Left colon (tissue), 2 donors: ENCODE results near the gene TTC7B. TPM values are rescaled to one million over a fixed set of nuclear protein-coding genes. Genes with fewer than 3 reads are reported as not detected.
A peak's percentile ranks its signal among the peaks of the same experiment; 100 is the strongest.

Experiments used
- ATAC-seq: fragments of 200-7000 bp; cut with Tn5 transposase; one replicate; pipeline ENCODE4 v1.9.1; 2020; ENCODE audit warnings: mild to moderate bottlenecking, moderate library complexity
- DNase-seq, 2 donors: peaks; one replicate each; pipeline ENCODE4 v3.0.0-alpha.2; 2020
- intact Hi-C, 2 donors: fragments of 100-400 bp; cut with DNase I in 1 of 2; cut with micrococcal nuclease in 1 of 2; formaldehyde crosslinking; loops; one replicate each; pipeline versions ENCODE4 v1.11.2 to v1.14.0; 2022; cut with DNase I, micrococcal nuclease
- total RNA-seq, 2 donors: library from RNA; stranded (reverse); fragmentation: NEBNext Ultra II Directional; extraction: Animal tissue kit (Norgen Biotek cat#: 25700); gene quantifications; one replicate each; pipeline ENCODE4 v1.2.1, GENCODE V29; 2021
- donor health status: DM: no; HTN: no; CAD: no.
- donor health status: DM: yes; HTN: yes; CAD: no.

Gene TTC7B
- total RNA-seq, 2 donors from 2014 or later, result 4.3 to 13.4 TPM

DNA sequence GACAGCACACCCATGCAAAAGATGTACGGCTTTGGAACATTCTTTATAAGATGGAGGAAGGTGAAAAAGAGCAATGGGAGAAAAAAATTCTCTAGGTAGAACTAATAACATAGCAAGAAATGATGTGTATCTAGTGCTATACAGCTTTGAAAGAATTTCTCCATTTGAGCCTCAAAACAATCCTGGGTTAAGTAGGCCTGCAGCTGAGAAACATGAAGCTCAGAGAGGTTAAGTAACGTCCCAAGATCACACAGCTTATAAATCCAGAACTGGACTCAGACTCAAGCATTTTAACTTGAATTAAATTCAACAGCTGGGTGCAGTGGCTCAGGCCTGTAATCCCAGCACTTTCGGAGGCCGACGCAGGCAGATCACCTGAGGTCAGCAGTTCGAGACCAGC, 32.9 kb downstream of the TTC7B start:
- no peak for DNase-seq
- intact Hi-C loops, result no loop called here
- ATAC-seq, result no peak

DNA sequence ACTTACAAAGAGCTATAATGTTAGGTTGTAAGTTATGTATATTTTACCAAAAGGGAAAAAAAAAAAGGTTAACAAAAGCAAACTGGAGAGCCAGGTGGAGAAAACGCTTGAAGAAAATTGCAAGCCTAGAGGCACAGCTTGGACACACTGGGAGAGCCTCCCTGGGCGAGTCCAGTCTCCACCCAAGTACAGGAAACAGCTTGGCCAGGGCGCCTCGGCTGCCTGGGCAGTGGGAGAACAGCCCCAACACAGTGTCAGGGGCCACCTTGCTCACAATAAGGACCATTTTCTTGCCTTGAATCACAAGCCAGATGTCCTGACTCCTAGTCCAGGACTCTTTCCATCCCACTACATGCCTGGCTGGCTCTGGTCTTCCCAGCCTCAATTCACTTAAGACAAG, 33.3 kb downstream of the TTC7B start:
- intact Hi-C loops, result no loop called here
- no peak for ATAC-seq
- DNase-seq, result no peak

DNA sequence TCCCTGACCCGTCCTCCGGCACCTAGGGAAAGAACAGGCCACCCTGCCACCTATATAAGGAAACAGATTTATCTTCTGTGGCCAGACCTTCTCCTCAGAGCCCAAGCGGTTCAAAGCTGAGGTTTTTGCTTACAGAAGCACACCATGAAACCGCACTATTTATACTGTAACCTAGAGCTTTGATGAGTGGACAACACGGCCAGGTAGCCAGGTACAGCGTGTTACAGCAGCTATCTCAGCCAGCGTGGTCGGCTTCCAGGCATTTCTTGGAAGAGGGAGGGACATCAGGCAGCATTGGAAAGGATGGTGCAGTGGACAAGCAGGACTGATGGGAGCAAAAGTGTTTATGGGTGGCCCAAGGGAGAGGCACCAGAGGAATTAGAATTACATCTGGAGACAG, 34.4 kb downstream of the TTC7B start:
- DNase-seq, result no peak
- ATAC-seq, result no peak
- intact Hi-C loops, result no loop called here

DNA sequence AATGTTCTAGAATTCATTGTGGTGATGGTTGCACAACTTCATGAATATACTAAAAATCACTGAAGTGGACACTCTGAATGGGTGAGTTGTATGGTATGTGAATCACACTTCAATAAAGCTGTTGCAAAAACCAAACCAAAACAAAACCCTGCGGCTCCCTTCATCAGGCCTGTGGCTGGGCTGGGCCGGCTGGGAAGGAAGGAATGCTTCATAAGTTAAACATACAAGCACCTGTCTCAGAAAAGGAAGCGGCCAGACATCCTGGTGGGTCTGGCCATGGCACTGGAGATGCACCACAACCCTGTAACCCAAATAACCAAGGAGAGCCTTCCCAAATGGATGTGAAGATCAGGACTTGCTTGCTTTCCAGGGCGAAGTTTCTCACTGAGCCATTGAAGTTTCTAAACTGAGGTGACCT, 34.9 kb downstream of the TTC7B start:
- ATAC-seq (no peak), DNase-seq (no peak)
- intact Hi-C loops, result no loop called here

DNA sequence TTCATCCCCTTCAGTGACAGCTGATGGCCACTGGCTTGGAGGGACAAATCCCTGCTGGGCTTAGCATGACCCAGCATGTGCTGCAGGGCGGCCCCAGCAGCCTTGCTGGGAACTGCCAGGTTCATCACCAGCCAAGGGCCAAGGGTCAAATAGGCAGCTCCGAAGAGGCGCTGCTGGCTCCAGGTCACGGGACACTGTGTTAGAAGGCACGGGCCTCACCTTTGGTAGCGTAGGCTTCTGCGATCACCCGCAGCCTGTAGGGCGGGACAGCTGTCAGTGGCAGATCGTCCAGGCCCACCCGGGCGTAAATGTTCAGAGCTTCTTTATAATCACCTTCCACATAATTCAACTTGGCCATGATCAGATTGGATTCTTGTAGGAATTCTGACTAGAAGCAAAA, 35.7 kb downstream of the TTC7B start:
- intact Hi-C loops, result no loop called here
- no peak for DNase-seq
- ATAC-seq, result no peak

DNA sequence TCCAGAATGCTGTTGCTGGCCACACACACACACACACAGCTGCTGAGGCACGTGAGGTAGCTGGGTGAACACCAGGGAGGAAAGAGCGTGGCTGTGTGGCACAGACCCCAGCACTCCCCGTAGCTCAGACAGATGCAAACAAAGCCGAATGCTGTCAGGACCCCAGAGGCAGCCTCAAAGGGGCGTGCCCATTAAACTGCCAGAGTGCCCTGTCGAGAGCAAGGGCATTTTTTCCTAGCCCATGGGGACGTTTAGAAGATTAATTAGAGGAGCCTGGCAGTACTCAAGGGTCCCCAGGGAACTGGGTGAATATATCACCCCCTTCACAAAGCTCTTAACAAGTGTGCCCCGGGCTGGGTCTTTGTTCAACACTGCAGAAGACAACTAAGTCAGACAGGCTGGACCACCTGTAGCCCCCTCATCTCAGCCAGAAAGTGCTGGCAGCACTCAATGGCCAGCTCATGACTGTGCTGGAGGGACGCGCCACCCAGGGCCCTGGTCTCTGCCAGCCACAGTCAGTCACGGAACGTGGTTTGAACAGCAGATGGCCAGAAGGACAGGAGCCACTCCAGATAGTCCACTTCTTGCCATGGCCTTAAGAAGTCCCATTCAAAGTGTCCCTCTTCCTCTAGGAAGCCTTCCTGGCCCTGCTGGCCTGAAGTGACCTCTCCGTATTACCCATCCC, 37.5 kb downstream of the TTC7B start:
- DNase-seq, result no peak
- intact Hi-C loops, result no loop called here
- no peak for ATAC-seq

DNA sequence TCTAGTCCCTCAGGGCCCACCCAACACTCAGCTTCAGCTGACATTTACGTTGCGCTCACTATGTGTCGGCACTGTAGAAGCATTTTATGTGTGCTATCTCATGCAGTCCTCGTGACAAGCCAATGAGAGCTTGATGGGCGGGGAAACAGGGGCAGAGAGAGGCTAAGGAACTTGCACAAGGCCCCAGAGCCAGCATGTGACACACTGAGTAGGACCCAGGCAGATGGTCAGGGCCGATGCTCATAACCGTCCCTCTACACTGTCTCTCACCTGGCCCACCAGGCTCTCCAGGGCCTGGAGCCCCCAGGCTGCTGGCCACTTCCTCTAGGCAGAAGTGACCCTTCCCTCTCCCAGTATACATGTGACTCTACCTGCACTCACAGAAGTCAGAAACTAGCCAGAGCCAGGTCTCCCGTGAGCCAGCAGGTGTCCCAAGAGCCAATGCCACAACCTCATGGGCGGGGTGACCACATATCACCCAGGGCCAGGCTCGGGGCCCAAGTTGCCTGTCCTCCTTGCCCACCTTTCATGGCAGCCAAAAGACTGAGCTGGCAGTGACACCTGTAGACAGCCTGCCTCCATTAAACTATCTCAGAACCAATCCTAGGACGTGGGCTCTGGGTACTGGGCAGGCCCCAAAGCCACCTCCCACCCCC, 38.3 kb downstream of the TTC7B start:
- intact Hi-C loops, result no loop called here
- no peak for ATAC-seq
- DNase-seq, result no peak

DNA sequence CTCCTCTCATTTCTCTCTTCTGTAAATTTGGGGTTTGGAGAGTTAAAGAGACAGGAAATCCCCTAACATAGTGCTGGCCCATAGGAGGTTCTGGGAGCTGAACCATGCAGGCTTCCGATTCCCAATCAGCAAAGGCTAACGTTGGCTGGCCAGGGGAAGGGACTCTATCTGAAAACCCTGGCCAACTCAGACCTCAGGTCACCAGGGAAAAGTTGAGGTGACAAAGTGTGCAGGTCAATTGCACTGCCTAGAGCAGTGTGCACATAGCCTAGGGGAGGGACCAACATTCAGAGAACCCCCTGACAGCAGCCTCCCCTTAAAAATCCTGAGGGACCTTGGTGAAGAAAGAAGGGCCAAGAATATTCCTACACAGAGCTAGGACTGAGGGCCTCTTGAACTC, 38.9 kb downstream of the TTC7B start:
- DNase-seq (no peak), ATAC-seq (no peak)
- intact Hi-C loops, result no loop called here

DNA sequence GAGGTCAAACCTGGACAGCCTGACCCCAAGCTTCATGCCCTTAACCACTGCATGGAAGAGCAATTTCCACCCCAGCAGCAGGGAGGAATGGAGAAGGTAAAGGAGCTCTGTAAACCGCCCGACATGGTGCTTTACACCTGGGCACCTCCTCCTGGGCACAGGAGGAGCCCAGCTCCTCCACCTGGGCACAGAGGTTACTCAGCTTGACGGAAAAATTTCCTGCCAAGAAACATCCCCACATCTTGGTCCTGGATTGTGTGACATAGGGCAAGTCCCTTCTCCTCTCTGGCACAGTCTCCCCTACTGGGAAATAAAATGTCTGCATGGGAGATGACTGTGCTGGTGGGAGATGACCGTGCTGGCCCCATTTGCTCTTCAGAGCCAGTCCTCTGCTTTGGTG, 40.8 kb downstream of the TTC7B start:
- no peak for DNase-seq
- no peak for ATAC-seq
- intact Hi-C loops, result no loop called here

DNA sequence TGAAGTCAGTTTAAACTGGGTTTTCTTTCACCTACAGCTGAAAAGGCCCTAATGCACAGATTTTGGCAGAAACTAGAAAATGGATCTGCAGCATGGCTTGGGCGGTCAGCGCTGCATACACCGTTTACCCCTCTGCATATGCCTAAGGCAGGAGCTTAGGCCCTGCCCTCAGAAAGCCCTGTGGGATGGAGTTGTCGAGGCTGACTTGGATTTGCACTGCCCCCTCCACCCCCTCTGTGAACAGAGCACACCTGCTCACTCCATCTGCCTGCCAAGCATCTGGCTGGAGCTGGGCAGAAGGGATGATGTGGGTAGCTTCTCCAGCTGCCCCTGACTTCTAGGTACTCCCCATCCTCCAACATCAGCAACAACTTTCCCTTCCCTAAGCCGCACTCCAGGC, 41.9 kb downstream of the TTC7B start:
- ATAC-seq (no peak), DNase-seq (no peak)
- intact Hi-C loops, result no loop called here

DNA sequence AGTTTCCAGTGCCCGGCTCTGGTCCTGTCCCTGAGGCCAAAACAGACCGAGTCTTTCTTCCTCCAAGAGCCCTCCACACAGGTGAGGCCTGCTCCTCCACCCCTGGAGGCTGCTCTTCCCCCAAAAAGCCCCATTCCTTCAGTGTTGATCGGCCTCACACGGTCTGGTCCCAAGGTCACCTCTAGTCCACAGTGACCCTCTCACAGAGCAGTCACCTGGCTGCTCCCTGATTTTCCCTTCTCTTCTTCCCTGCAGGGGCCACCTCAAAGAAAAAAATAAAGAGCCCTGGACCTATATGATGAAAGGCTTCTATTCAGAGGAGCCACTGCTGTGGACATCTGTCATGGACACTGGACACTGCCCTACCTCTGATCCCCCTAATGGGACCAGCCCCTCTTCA, 42.5 kb downstream of the TTC7B start:
- DNase-seq, result no peak
- intact Hi-C loops, result no loop called here
- no peak for ATAC-seq

DNA sequence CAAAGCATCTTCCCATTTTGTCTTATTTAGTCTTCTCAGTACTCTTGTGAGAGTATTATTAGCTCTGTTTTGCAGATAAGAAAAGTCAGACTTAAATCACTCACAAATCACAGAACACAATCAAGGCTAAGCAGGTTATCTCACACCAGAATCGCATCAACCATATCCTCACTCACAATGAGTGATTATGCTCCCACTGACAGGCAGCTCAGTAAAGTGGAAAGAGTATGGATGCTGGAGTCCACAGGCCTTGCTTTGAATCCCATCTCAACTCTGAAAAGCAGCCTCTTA, 43.1 kb downstream of the TTC7B start:
- DNase-seq (no peak), ATAC-seq (no peak)
- intact Hi-C loops, result no loop called here

DNA sequence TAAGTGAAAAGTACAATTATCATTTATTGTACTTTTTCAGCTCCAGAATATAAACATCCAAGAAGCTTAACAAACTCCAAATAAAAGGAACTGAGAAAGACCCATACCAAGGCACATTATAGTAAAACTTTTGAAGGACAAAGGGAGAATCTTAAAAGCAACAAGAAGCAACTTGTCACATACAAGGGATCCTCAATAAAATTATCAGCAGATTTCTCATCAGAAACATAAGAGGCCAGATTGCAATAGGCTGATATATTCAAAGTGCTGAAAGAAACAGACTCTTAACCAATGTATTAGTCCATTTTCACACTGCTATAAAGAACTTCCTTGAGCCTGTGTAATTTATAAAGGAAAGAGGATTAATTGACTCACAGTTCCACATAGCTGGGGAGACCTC, 48.3 kb downstream of the TTC7B start:
- no peak for ATAC-seq
- no peak for DNase-seq
- intact Hi-C loops, result loop anchor here in 1 of 2 donors (10.0 kb wide), 1 partner anchor 463 kb away; no protein-coding TSS in a partner anchor

DNA sequence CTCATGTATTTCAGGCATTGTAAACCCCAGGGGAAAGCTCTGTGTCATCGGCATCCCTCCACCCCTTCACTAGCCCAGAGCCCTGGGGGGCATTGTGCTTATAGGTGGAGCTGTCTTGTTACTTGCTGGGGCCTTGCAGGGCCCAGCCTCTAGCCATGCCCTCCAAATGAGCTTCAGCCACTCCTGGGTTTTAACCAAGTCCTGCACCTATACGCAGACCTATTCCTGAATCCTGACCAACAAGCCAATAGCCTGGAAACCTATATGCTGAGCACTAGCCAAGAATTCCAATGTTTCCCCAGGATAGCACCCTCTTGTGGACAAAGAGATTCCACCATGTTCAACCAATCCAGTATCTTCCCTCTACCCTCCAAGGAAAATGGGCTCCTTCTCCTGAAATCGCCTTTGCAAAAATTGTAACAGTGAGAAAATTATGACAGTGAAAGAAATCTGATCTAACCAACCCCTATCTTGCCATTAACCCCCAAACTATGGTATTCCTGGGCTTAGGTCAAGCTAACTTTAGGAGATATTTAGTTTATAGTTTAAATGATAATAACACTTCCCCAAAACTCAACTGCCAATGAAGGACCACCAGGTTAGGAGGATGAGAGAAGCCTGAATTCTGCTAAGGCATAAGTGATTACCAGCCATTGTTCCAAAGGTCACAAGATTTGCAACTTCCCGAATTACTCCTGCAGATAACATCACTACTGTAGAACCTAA, 55.5 kb downstream of the TTC7B start:
- intact Hi-C loops, result loop anchor here in 1 of 2 donors (10.0 kb wide), 1 partner anchor 456 kb away; no protein-coding TSS in a partner anchor
- DNase-seq, result no peak
- peak; percentile 21 for ATAC-seq

DNA sequence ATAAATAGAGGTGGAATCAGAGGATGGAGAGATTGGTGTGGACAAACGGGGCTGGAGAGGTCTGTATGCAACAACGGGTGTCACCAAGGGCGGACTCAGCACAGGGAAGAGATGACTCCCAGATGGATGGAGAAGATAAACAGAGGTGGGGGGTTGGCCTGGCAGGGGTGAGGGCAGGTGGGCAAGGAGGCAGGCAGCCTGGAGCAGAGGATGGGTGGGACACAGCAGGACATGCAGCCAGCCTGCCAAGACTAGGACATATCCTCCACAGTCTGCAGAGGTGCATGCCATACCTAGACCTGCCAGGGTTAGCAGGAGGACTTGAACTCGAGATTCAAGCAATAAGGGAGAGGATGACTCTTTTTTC, 56.2 kb downstream of the TTC7B start:
- DNase-seq, result peak in 1 of 2 donors; percentile 6
- ATAC-seq, result no peak

DNA sequence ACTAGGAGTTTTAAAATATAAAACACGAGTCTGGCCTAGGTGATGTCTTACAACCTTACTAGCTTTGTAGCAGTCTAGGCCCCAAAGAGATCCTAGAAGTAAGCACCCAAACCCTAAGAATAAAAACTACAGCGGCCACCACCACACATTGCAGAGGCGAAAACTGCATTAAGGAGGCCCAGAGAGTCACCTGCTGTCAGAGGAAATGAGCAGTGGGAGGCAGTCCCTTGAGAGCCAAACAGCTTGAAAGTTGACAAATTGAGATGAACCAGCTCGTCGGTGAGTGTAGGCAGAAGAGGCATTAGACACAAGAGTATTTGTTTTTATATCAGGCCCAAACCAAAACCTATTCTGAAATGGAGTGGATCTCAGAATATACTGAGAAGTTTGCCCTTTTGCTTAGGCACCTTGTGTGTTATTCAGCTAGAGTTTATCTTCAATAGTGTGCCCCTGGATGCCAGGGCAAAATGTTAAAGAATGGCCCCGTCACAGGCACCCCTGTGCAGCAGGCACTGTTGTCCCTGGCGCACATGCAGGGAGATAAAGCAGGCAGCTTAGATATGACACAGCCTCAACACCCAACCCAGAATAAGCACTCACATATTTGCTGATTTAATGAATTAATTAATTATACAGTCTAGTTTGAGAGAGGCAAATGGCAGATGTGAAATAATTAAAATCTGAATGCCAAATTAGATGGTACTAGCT, 56.7 kb downstream of the TTC7B start:
- DNase-seq (no peak), ATAC-seq (no peak)
- intact Hi-C loops, result loop anchor here in 1 of 2 donors (10.0 kb wide), 1 partner anchor 455 kb away; no protein-coding TSS in a partner anchor

More for the DNA sequence above, 56.2 kb downstream of the TTC7B start:
- intact Hi-C loops, result loop anchor here in 1 of 2 donors (10.0 kb wide), 1 partner anchor 455 kb away; no protein-coding TSS in a partner anchor

DNA sequence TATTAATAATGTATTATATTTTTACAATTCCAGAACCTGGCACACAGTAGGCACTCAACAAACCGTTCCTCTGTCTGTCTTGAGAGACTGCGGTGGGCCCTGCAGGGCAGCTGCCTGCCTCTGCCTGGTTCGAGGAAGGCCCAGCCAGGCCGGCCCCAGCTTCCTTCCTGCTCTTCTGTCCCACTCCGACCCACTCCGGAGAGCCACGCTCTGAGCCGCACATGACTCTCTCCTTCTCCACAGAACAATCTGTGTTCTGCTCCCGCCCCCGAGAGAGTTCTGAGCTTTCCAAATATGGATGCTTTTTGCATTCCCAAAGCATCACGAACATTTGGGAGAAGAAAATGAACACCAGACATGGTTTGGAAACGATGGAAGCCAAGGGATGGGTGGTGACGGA, 57.3 kb downstream of the TTC7B start:
- peak; percentile 52 to 69 for DNase-seq
- no peak for ATAC-seq
- intact Hi-C loops, result no loop called here

DNA sequence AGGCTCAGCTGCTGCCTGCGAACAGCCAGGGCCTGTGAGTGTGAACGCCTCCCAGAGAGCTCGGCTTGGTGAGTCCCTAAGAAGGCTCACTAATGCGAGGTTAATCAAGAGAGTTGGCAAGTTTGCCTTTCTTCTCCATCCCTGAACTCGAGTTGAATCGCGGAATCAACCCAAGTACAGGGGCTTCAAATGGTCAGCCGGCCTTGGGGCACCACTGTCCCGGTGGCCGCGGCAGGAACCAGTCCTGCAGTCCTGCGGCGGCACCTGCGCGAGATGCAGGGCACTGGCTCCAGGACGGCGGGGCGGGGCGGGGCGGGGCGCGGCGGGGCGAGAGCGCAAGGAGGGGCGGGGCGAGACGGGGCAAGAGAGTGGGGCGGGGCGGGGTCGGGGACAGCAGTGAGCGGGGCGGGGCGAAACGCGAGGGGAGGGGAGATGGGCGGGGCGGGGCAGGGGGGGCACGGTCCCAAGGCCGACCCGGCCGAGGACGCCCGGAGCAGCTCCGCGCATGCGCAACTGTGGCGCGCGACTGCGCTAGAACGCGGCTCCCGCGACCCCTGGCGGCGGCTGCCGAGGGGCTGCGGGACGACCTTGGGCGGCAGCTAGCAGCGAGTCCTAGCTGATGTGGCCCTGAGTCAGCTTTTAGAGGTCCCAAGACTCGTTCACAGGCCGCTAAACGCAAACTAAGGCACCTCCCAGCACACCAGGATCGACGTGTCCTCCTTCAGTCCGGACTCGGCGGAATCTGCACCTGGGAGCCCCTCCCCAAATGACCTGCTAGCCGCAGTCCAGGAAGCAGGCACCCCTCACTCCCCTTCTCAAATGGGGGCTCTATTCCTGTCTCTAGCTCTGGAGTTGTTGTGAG, 58.0 kb downstream of the TTC7B start:
- intact Hi-C loops, result no loop called here
- ATAC-seq (peak; percentile 85), DNase-seq (peak; percentile 84 to 93)

DNA sequence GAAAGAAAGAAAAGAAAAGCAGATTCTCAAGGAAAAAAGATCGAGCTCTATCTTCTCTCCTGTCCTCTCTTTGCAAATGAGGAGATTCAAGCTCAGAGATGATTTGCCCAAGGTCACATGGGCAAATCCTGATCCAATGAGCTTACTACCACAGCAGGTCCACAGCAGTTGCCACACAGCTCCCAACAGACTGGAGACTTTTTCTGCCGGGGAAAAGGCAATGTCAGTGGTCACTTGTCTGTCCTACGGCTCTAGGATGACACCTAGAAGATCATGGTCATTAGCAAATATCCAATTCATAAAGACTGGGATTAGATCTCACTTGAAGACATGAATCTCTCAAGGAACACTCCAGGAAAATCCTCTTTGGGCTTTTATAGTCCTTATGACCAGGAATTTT, 58.8 kb downstream of the TTC7B start:
- DNase-seq (no peak), ATAC-seq (no peak)
- intact Hi-C loops, result no loop called here
